Pulmonary artery endothelial cell (primary cell): ENCODE measurements around the gene CCDC137. TPM values are rescaled to one million over a fixed set of nuclear protein-coding genes. Genes with fewer than 3 reads are reported as not detected.

Source experiments
- DNase-seq: peaks from one replicate; pipeline ENCODE4 v3.0.0-alpha.2; 2011; ENCODE audit warnings: low read depth, low spot score
- total RNA-seq: library from RNA; depleted of rRNA; stranded (reverse); fragments of >200 nt; gene quantifications from 2 replicates; pipeline ENCODE4 v1.2.3, GENCODE V29; 2014

The CCDC137 gene
- total RNA-seq, 1 donor from 2014 or later = 13.3 TPM

- no peak for DNase-seq
Observed at GRCh38 chr17:81682565-81683207, 16.1 kb downstream of the CCDC137 start.

GRCh38 chr17:81683208-81683583 lies 16.7 kb downstream of the CCDC137 start:
- no peak for DNase-seq

GRCh38 chr17:81683584-81684441 lies 17.3 kb downstream of the CCDC137 start, which contains the start of the genes ARL16 and HGS:
Gene ARL16, minus strand, starts transcription at chr17:81683797. Its CDS starts 44 bp downstream, at chr17:81683753.
Gene HGS, plus strand, starts transcription at chr17:81684011. Its CDS starts 56 bp downstream, at chr17:81684067.
- DNase-seq = peak; percentile 96

GRCh38 chr17:81684442-81684911 lies 17.9 kb downstream of the CCDC137 start:
- DNase-seq = no peak

GRCh38 chr17:81685108-81685507 lies 18.6 kb downstream of the CCDC137 start:
- DNase-seq = no peak

- DNase-seq = no peak
Observed at GRCh38 chr17:81686614-81687013, 20.1 kb downstream of the CCDC137 start.

GRCh38 chr17:81687770-81688541 lies 21.4 kb downstream of the CCDC137 start:
- DNase-seq = no peak

- no peak for DNase-seq
Observed at GRCh38 chr17:81688616-81689015, 22.1 kb downstream of the CCDC137 start.

GRCh38 chr17:81690066-81690465 lies 23.5 kb downstream of the CCDC137 start:
- DNase-seq = no peak

- no peak for DNase-seq
Observed at GRCh38 chr17:81690549-81690948, 24.0 kb downstream of the CCDC137 start.

GRCh38 chr17:81691196-81691595 lies 24.7 kb downstream of the CCDC137 start:
- no peak for DNase-seq

- no peak for DNase-seq
Observed at GRCh38 chr17:81691608-81692007, 25.1 kb downstream of the CCDC137 start.

GRCh38 chr17:81693509-81694210 lies 27.1 kb downstream of the CCDC137 start:
- no peak for DNase-seq

- DNase-seq = no peak
Observed at GRCh38 chr17:81694810-81695209, 28.3 kb downstream of the CCDC137 start.

GRCh38 chr17:81695211-81695610 lies 28.7 kb downstream of the CCDC137 start:
- no peak for DNase-seq

- no peak for DNase-seq
Observed at GRCh38 chr17:81695801-81696200, 29.3 kb downstream of the CCDC137 start.

GRCh38 chr17:81696218-81696941 lies 29.8 kb downstream of the CCDC137 start:
- DNase-seq = no peak

- DNase-seq = no peak
Observed at GRCh38 chr17:81697261-81698044, 30.9 kb downstream of the CCDC137 start.
